Measurements from ENCODE around the gene HSPB9. TPM values are rescaled to one million over a fixed set of nuclear protein-coding genes. Genes with fewer than 3 reads are reported as not detected.
"Not testable (repeated sequence)": the region's sequence is repeated elsewhere in the genome, so short reads cannot be mapped to it uniquely, and the experiment has no call there.

The HSPB9 gene
- total RNA-seq, 1 donor from 2014 or later = not detected

GRCh38 chr17:42141382-42141781 lies 18.8 kb downstream of the HSPB9 start:
- Histone ChIP-seq H3K27me3 (ENCODE audit: control insufficient read depth, insufficient read depth, low read length) (no peaks in the 10 kb centered on the region), H3K4me3 (ENCODE audit: low read depth, low read length) (no peak overlapping the region), H3K36me3 (ENCODE audit: control insufficient read depth, insufficient read depth, low read length) (peaks cover 14% of the 10 kb centered on the region)
- FAIRE-seq (no peak), DNase-seq (ENCODE audit: low read depth) (no peak)
- TF ChIP-seq CTCF (IDR thresholded peaks at IDR 0.05; ENCODE audit: insufficient read depth, low read length, severe bottlenecking) = no peak

GRCh38 chr17:42142371-42142896 lies 19.8 kb downstream of the HSPB9 start:
- DNase-seq (ENCODE audit: low read depth) (no peak), FAIRE-seq (no peak)
- Histone ChIP-seq H3K36me3 (ENCODE audit: control insufficient read depth, insufficient read depth, low read length) (peaks cover 19% of the 10 kb centered on the region), H3K4me3 (ENCODE audit: low read depth, low read length) (no peak overlapping the region), H3K27me3 (ENCODE audit: control insufficient read depth, insufficient read depth, low read length) (no peaks in the 10 kb centered on the region)
- no peak for TF ChIP-seq CTCF (IDR thresholded peaks at IDR 0.05; ENCODE audit: insufficient read depth, low read length, severe bottlenecking)

GRCh38 chr17:42143138-42143537 lies 20.5 kb downstream of the HSPB9 start:
- H3K4me3 ChIP-seq (ENCODE audit: low read depth, low read length); FAIRE-seq; H3K27me3 ChIP-seq (ENCODE audit: control insufficient read depth, insufficient read depth, low read length): not testable (repeated sequence)
- peak; percentile 20 for DNase-seq (ENCODE audit: low read depth)
- H3K36me3 ChIP-seq (ENCODE audit: control insufficient read depth, insufficient read depth, low read length) = peaks cover 19% of the 10 kb centered on the region

GRCh38 chr17:42146911-42147607 lies 24.5 kb downstream of the HSPB9 start:
- Histone ChIP-seq H3K4me3 (ENCODE audit: low read depth, low read length) (no peak overlapping the region), H3K27me3 (ENCODE audit: control insufficient read depth, insufficient read depth, low read length) (no peaks in the 10 kb centered on the region), H3K36me3 (ENCODE audit: control insufficient read depth, insufficient read depth, low read length) (peaks cover 10% of the 10 kb centered on the region)
- FAIRE-seq (no peak), DNase-seq (ENCODE audit: low read depth) (no peak)
- TF ChIP-seq CTCF (IDR thresholded peaks at IDR 0.05; ENCODE audit: insufficient read depth, low read length, severe bottlenecking) = no peak

GRCh38 chr17:42153919-42154742 lies 31.5 kb downstream of the HSPB9 start:
- FAIRE-seq (peak; percentile 47), DNase-seq (ENCODE audit: low read depth) (peak; percentile 15)
- no peaks in the 10 kb centered on the region for H3K36me3 ChIP-seq (ENCODE audit: control insufficient read depth, insufficient read depth, low read length)
- no peaks in the 10 kb centered on the region for H3K27me3 ChIP-seq (ENCODE audit: control insufficient read depth, insufficient read depth, low read length)
- no peak for TF ChIP-seq CTCF (IDR thresholded peaks at IDR 0.05; ENCODE audit: insufficient read depth, low read length, severe bottlenecking)
- peak overlapping the region; percentile 100 for H3K4me3 ChIP-seq (ENCODE audit: low read depth, low read length)

GRCh38 chr17:42155614-42156045 lies 33.0 kb downstream of the HSPB9 start:
- FAIRE-seq = no peak
- DNase-seq (ENCODE audit: low read depth) = no peak
- H3K4me3 ChIP-seq (ENCODE audit: low read depth, low read length) = peak overlapping the region; percentile 31

More at GRCh38 chr17:42155614-42156045, 33.0 kb downstream of the HSPB9 start:
- TF ChIP-seq CTCF (IDR thresholded peaks at IDR 0.05; ENCODE audit: insufficient read depth, low read length, severe bottlenecking) = no peak
- Histone ChIP-seq H3K27me3 (ENCODE audit: control insufficient read depth, insufficient read depth, low read length) (no peaks in the 10 kb centered on the region), H3K36me3 (ENCODE audit: control insufficient read depth, insufficient read depth, low read length) (no peaks in the 10 kb centered on the region)

Measured in bronchial epithelial cell (primary cell).